ENCODE data around the gene CENPK.

GRCh38 chr5:65525726-65526125 lies 37.2 kb downstream of the CENPK start:
- TF ChIP-seq CTCF (IDR thresholded peaks at IDR 0.05) (no peak), ZFX (IDR thresholded peaks at IDR 0.05; ENCODE audit: borderline replicate concordance) (no peak)
